Muscle of leg (tissue), 11 donors: Measurements from ENCODE around the gene LRP6. TPM values are rescaled to one million over a fixed set of nuclear protein-coding genes. Genes with fewer than 3 reads are reported as not detected.
A peak's percentile ranks its signal among the peaks of the same experiment; 100 is the strongest.

Experiments used
- DNase-seq: peaks from one replicate; pipeline ENCODE4 v3.0.0; 2013
- H3K27ac ChIP-seq: one replicate; pipeline ENCODE4 v1.5.1; 2013; ENCODE audit warnings: mild to moderate bottlenecking, low read length, control low read depth
- H3K27me3 ChIP-seq: one replicate; pipeline ENCODE4 v1.6.1; 2013; ENCODE audit warnings: low read length; ENCODE audit not compliant: control insufficient read depth, insufficient read depth
- H3K36me3 ChIP-seq: one replicate; pipeline ENCODE4 v1.6.1; 2013; ENCODE audit warnings: low read length; ENCODE audit not compliant: control insufficient read depth, insufficient read depth
- H3K4me1 ChIP-seq: one replicate; pipeline ENCODE4 v1.6.1; 2013; ENCODE audit warnings: low read length; ENCODE audit not compliant: control insufficient read depth, insufficient read depth
- H3K4me3 ChIP-seq: one replicate; pipeline ENCODE4 v1.5.1; 2013; ENCODE audit warnings: low read length, control low read depth
- H3K9me3 ChIP-seq: replicated peaks from 2 replicates; pipeline ENCODE4 v1.6.1; 2013; ENCODE audit warnings: low read depth, low read length; ENCODE audit not compliant: control insufficient read depth
- WGBS: methylation state at CpG from one replicate; pipeline ENCODE4 v1.1.5; 2013; ENCODE audit warnings: missing lambda C conversion rate; ENCODE audit not compliant: insufficient coverage; 5-methylcytosine and 5-hydroxymethylcytosine counted together
- polyA plus RNA-seq, 8 donors: library from polyadenylated mRNA; unstranded; fragments of 120-200 nt; gene quantifications; one replicate each; pipeline versions ENCODE4 v1.2.1 to v1.2.3, GENCODE V29; 2013; ENCODE audit warnings: inconsistent platforms in 1 of 8, low replicate concordance in 1 of 8; ENCODE audit not compliant: insufficient read length in 8 of 8, insufficient read depth in 1 of 8
- total RNA-seq: library from RNA; stranded (reverse); fragments of 120-200 nt; gene quantifications from one replicate; pipeline ENCODE4 v1.2.4, GENCODE V29; 2013

The LRP6 gene
- total and polyA plus RNA-seq, 9 donors: 18.8 to 43.4 (median 35.7) TPM

- Histone ChIP-seq H3K36me3 (peaks cover 4% of the 10 kb centered on the region), H3K27me3 (no peaks in the 10 kb centered on the region), H3K4me1 (no peaks in the 10 kb centered on the region), H3K27ac (no peak overlapping the region), H3K9me3 (no peaks in the 10 kb centered on the region), H3K4me3 (no peak overlapping the region)
- no peak for DNase-seq
- WGBS: 84% methylated on average over 4 of the region's 5 CpGs
These were observed 60.0 kb downstream of the LRP6 start for GRCh38 chr12:12206776-12207388.

GRCh38 chr12:12202747-12203146, 64.1 kb downstream of the LRP6 start:
- DNase-seq: no peak
- Histone ChIP-seq H3K27me3 (no peaks in the 10 kb centered on the region), H3K4me1 (peaks cover 4% of the 10 kb centered on the region), H3K9me3 (peaks cover 1% of the 10 kb centered on the region), H3K36me3 (peaks cover 8% of the 10 kb centered on the region), H3K27ac (no peak overlapping the region), H3K4me3 (no peak overlapping the region)
- WGBS: no CpG with 5 or more reads among the region's 1 CpG

GRCh38 chr12:12202105-12202504, 64.7 kb downstream of the LRP6 start:
- Histone ChIP-seq H3K4me3 (no peak overlapping the region), H3K27ac (peak overlapping the region; percentile 20), H3K27me3 (no peaks in the 10 kb centered on the region), H3K4me1 (peaks cover 4% of the 10 kb centered on the region), H3K36me3 (peaks cover 8% of the 10 kb centered on the region), H3K9me3 (peaks cover 3% of the 10 kb centered on the region)
- no peak for DNase-seq
- 99% methylated on average over 8 of the region's 9 CpGs for WGBS

- Histone ChIP-seq H3K27me3 (no peaks in the 10 kb centered on the region), H3K9me3 (peaks cover 3% of the 10 kb centered on the region), H3K4me3 (no peak overlapping the region), H3K36me3 (peaks cover 8% of the 10 kb centered on the region), H3K27ac (peak overlapping the region; percentile 49), H3K4me1 (peaks cover 4% of the 10 kb centered on the region)
- 83% methylated on average over 2 of the region's 3 CpGs for WGBS
- DNase-seq: peak; percentile 52
These were observed 65.5 kb downstream of the LRP6 start for GRCh38 chr12:12201274-12201758.

GRCh38 chr12:12200363-12200762, 66.5 kb downstream of the LRP6 start:
- Histone ChIP-seq H3K9me3 (peaks cover 3% of the 10 kb centered on the region), H3K4me1 (peaks cover 4% of the 10 kb centered on the region), H3K27ac (no peak overlapping the region), H3K4me3 (no peak overlapping the region), H3K27me3 (no peaks in the 10 kb centered on the region), H3K36me3 (peaks cover 8% of the 10 kb centered on the region)
- DNase-seq: no peak
- no CpG with 5 or more reads among the region's 2 CpGs for WGBS

- no CpG with 5 or more reads among the region's 1 CpG for WGBS
- Histone ChIP-seq H3K27me3 (no peaks in the 10 kb centered on the region), H3K36me3 (peaks cover 8% of the 10 kb centered on the region), H3K9me3 (peaks cover 3% of the 10 kb centered on the region), H3K27ac (no peak overlapping the region), H3K4me3 (no peak overlapping the region), H3K4me1 (peaks cover 4% of the 10 kb centered on the region)
- DNase-seq: no peak
These were observed 68.7 kb downstream of the LRP6 start for GRCh38 chr12:12198124-12198523.

- Histone ChIP-seq H3K4me1 (peaks cover 4% of the 10 kb centered on the region), H3K27ac (no peak overlapping the region), H3K36me3 (peaks cover 6% of the 10 kb centered on the region), H3K4me3 (no peak overlapping the region), H3K27me3 (no peaks in the 10 kb centered on the region), H3K9me3 (peaks cover 3% of the 10 kb centered on the region)
- no CpG with 5 or more reads among the region's 1 CpG for WGBS
- DNase-seq: no peak
These were observed 69.7 kb downstream of the LRP6 start for GRCh38 chr12:12197128-12197527.

- DNase-seq: no peak
- Histone ChIP-seq H3K4me1 (peaks cover 2% of the 10 kb centered on the region), H3K9me3 (peaks cover 3% of the 10 kb centered on the region), H3K36me3 (no peaks in the 10 kb centered on the region), H3K27ac (no peak overlapping the region), H3K4me3 (no peak overlapping the region), H3K27me3 (no peaks in the 10 kb centered on the region)
- WGBS: no CpG with 5 or more reads among the region's 1 CpG
These were observed 71.3 kb downstream of the LRP6 start for GRCh38 chr12:12195516-12195915.

GRCh38 chr12:12195081-12195480, 71.8 kb downstream of the LRP6 start:
- Histone ChIP-seq H3K9me3 (peaks cover 3% of the 10 kb centered on the region), H3K27me3 (no peaks in the 10 kb centered on the region), H3K36me3 (no peaks in the 10 kb centered on the region), H3K27ac (no peak overlapping the region), H3K4me1 (no peaks in the 10 kb centered on the region), H3K4me3 (no peak overlapping the region)
- no CpG with 5 or more reads among the region's 3 CpGs for WGBS
- DNase-seq: no peak

- no peak for DNase-seq
- WGBS: no CpG with 5 or more reads among the region's 2 CpGs
- Histone ChIP-seq H3K9me3 (peaks cover 3% of the 10 kb centered on the region), H3K27me3 (no peaks in the 10 kb centered on the region), H3K36me3 (no peaks in the 10 kb centered on the region), H3K4me1 (no peaks in the 10 kb centered on the region), H3K4me3 (no peak overlapping the region), H3K27ac (no peak overlapping the region)
These were observed 72.6 kb downstream of the LRP6 start for GRCh38 chr12:12194206-12194605.

GRCh38 chr12:12191008-12191407, 75.8 kb downstream of the LRP6 start:
- Histone ChIP-seq H3K27me3 (no peaks in the 10 kb centered on the region), H3K27ac (no peak overlapping the region), H3K36me3 (peaks cover 4% of the 10 kb centered on the region), H3K9me3 (no peaks in the 10 kb centered on the region), H3K4me3 (no peak overlapping the region), H3K4me1 (no peaks in the 10 kb centered on the region)
- DNase-seq: no peak
- WGBS: no CpG with 5 or more reads among the region's 4 CpGs
